PC-3 (cell line): ENCODE measurements around the gene CYP46A1.

ENCODE experiments used
- CTCF ChIP-seq: fragments of 300-600 bp; sonication (generic); conservative IDR thresholded peaks from 2 replicates; pipeline ENCODE4 v1.5.1; 2017; ENCODE audit warnings: antibody characterized with exemption, low read depth, mild to moderate bottlenecking, low read length
- EZH2 ChIP-seq: fragments of 300-600 bp; sonication (generic); IDR thresholded peaks from one replicate; pipeline ENCODE4 v1.6.1; 2017; ENCODE audit warnings: antibody characterized with exemption, mild to moderate bottlenecking, low read length; ENCODE audit not compliant: unreplicated experiment
- EZH2phosphoT487 ChIP-seq: fragments of 300-600 bp; sonication (generic); IDR thresholded peaks from 2 replicates; pipeline ENCODE4 v1.6.1; 2018; ENCODE audit warnings: mild to moderate bottlenecking, antibody characterized with exemption, low read length, borderline replicate concordance

- TF ChIP-seq EZH2 (no peak), CTCF (no peak), EZH2phosphoT487 (no peak)
These were observed 4.1 kb downstream of the CYP46A1 start for GRCh38 chr14:99688210-99688581.
